GM12878 (cell line): Measurements from ENCODE around the gene ZNF652. TPM values are rescaled to one million over a fixed set of nuclear protein-coding genes. Genes with fewer than 3 reads are reported as not detected.

Experiments used
- ATAC-seq: fragments of 200-7000 bp; cut with Tn5 transposase; 3 replicates; pipeline ENCODE4 v1.9.1; 2020; ENCODE audit warnings: mild to moderate bottlenecking, moderate library complexity
- BruUV-seq: library from RNA; stranded (reverse); fragments of 400-500 nt; replicated peaks from 2 replicates; lab custom pipeline; 2021; lab: Mats Ljungman, UMichigan
- CTCF ChIA-PET: fragments of 300-600 bp; sonication (Branson Sonifier 250); formaldehyde crosslinking; extraction: SDS; loops from one replicate; lab custom pipeline; 2021; ENCODE audit warnings: inconsistent platforms; lab: Yijun Ruan, JAX
- POLR2A ChIA-PET: fragments of 350-600 bp; formaldehyde crosslinking; extraction: SDS; loops from one replicate; lab custom pipeline; 2021; ENCODE audit warnings: inconsistent platforms; lab: Charles Lee
- RAD21 ChIA-PET: fragments of 300-600 bp; sonication (Branson Sonifier 250); formaldehyde crosslinking; loops from one replicate; lab custom pipeline; 2023; ENCODE audit warnings: antibody characterized with exemption; ENCODE audit not compliant: unreplicated experiment; lab: Charles Lee
- SMC1A ChIA-PET: fragments of 300-600 bp; sonication (Branson Sonifier 250); formaldehyde crosslinking; loops from one replicate; lab custom pipeline; 2023; ENCODE audit not compliant: unreplicated experiment, uncharacterized antibody; lab: Charles Lee
- DNase-seq: peaks from one replicate; pipeline ENCODE4 v3.0.0-alpha.2; 2011; ENCODE audit warnings: low read depth, low spot score
- FAIRE-seq: peaks from 3 replicates; lab custom pipeline; 2011; peaks lifted over from hg19 to GRCh38; lab: Jason Lieb, UNC
- H2AFZ ChIP-seq: 2 replicates; pipeline ENCODE4 v1.6.0; 2011; ENCODE audit warnings: low read depth, low read length, control low read depth; ENCODE audit not compliant: control insufficient read depth
- H3K27ac ChIP-seq: 2 replicates; pipeline ENCODE4 v1.5.1; 2011; ENCODE audit warnings: control low read depth; ENCODE audit not compliant: control insufficient read depth, insufficient read depth
- H3K27me3 ChIP-seq, 2 experiments: replicated peaks in 1 of 2; 2 replicates each; pipeline versions ENCODE4 v1.6.0 to v1.6.1; 2011; ENCODE audit warnings: low read length in 1 of 2; ENCODE audit not compliant: control insufficient read depth in 2 of 2, insufficient read depth in 2 of 2
- H3K36me3 ChIP-seq, 2 experiments: 2 replicates each; pipeline ENCODE4 v1.5.1; 2011; ENCODE audit warnings: low read length in 1 of 2; ENCODE audit not compliant: control insufficient read depth in 2 of 2, insufficient read depth in 2 of 2
- H3K4me1 ChIP-seq: 2 replicates; pipeline ENCODE4 v1.6.1; 2011; ENCODE audit warnings: mild to moderate bottlenecking, low read length, moderate library complexity, mixed read lengths; ENCODE audit not compliant: control insufficient read depth, insufficient read depth
- H3K4me2 ChIP-seq: 2 replicates; pipeline ENCODE4 v1.6.0; 2011; ENCODE audit warnings: control low read depth; ENCODE audit not compliant: control insufficient read depth, insufficient read depth
- H3K4me3 ChIP-seq: fragments of 200-600 bp; sonication (generic); 2 replicates; pipeline ENCODE4 v1.5.1; 2016
- H3K79me2 ChIP-seq: 2 replicates; pipeline ENCODE4 v1.6.0; 2011; ENCODE audit warnings: low read length; ENCODE audit not compliant: control insufficient read depth, insufficient read depth
- H3K9ac ChIP-seq: 2 replicates; pipeline ENCODE4 v1.8.0; 2011; ENCODE audit warnings: low read length, control low read depth, mixed read lengths; ENCODE audit not compliant: control insufficient read depth, insufficient read depth
- H3K9me3 ChIP-seq: replicated peaks from 3 replicates; pipeline ENCODE4 v1.5.1; 2011; ENCODE audit warnings: mild to moderate bottlenecking, low read length; ENCODE audit not compliant: control insufficient read depth, insufficient read depth
- H4K20me1 ChIP-seq: 2 replicates; pipeline ENCODE4 v1.6.0; 2011; ENCODE audit not compliant: control insufficient read depth, insufficient read depth
- BRCA1 ChIP-seq: IDR thresholded peaks from 2 replicates; pipeline ENCODE4 v1.6.1; 2011; ENCODE audit warnings: low read depth, low read length, improper control_type of control experiment
- MTA3 ChIP-seq: IDR thresholded peaks from 2 replicates; pipeline ENCODE4 v1.6.1; 2012; ENCODE audit warnings: low read length, inconsistent platforms, borderline replicate concordance
- POLR2A ChIP-seq: IDR thresholded peaks from 2 replicates; pipeline ENCODE4 v1.6.1; 2011; ENCODE audit warnings: low read depth, mild to moderate bottlenecking, low read length
- RFX5 ChIP-seq: IDR thresholded peaks from 2 replicates; pipeline ENCODE4 v1.6.1; 2011; ENCODE audit warnings: low read depth, low read length, improper control_type of control experiment
- SPI1 ChIP-seq: IDR thresholded peaks from 2 replicates; pipeline ENCODE4 v1.6.1; 2011; ENCODE audit warnings: low read depth, mild to moderate bottlenecking, low read length, moderate library complexity, borderline replicate concordance; ENCODE audit not compliant: insufficient read depth
- WGBS: methylation state at CpG from one replicate; pipeline ENCODE4 v1.1.6; 2016; ENCODE audit warnings: low lambda C conversion rate; ENCODE audit not compliant: insufficient replicate concordance, insufficient coverage; ENCODE audit errors: missing lambda C conversion rate; 5-methylcytosine and 5-hydroxymethylcytosine counted together
- in situ Hi-C: fragments of 300-500 bp; cut with MboI; formaldehyde crosslinking; loops from 9 replicates; pipeline ENCODE4 v1.14.3; 2018; ENCODE audit warnings: mixed read lengths
- intact Hi-C: fragments of 100-400 bp; cut with micrococcal nuclease; formaldehyde crosslinking; loops from one replicate; pipeline ENCODE4 v1.14.2; 2022; ENCODE audit not compliant: unreplicated experiment
- polyA plus RNA-seq, 11 experiments: library from polyadenylated mRNA; depleted of rRNA in 4 of 11; unstranded in 6 of 11; stranded (reverse) in 5 of 11; fragments of >200 nt; fragmentation: Nextera tagmentation in 4 of 11; fragmentation: Illumina TruSeq in 1 of 11; extraction: Ambion mirVana in 4 of 11; extraction: Trizol in 1 of 11; gene quantifications; 1 replicate in 1 of 11; 2 replicates in 10 of 11; pipeline versions ENCODE4 v1.2.1 to v1.2.3, GENCODE V29; 2011 to 2016; ENCODE audit warnings: inconsistent platforms in 2 of 11, missing spikeins in 2 of 11, low read depth in 1 of 11
- total RNA-seq, 4 experiments: library from RNA; depleted of rRNA in 3 of 4; stranded (reverse); fragments of >200 nt in 3 of 4; fragmentation: Illumina TruSeq in 1 of 4; extraction: Trizol in 1 of 4; gene quantifications; 2 replicates each; pipeline versions ENCODE4 v1.2.1 to v1.2.3, GENCODE V29; 2013 to 2021
- TF ChIP-seq, protein P1 (sequence below): fragments of 150-350 bp; IDR thresholded peaks from 2 replicates; pipeline ENCODE4 v1.6.1; 2016; ENCODE audit warnings: low read depth, low read length
- TF ChIP-seq, protein P2 (sequence below), 3 experiments: IDR thresholded peaks in 2 of 3; conservative IDR thresholded peaks in 1 of 3; 2 replicates each; pipeline ENCODE4 v1.5.1; 2011; ENCODE audit warnings: low read depth in 3 of 3, low read length in 3 of 3, mild to moderate bottlenecking in 3 of 3, control low read depth in 2 of 3, moderate library complexity in 2 of 3, inconsistent platforms in 1 of 3, mixed read lengths in 1 of 3; ENCODE audit not compliant: control insufficient read depth in 2 of 3, insufficient read depth in 1 of 3; ENCODE audit errors: extremely low read depth in 1 of 3
- TF ChIP-seq, protein P3 (sequence below): fragments of 450-650 bp; IDR thresholded peaks from 2 replicates; pipeline ENCODE4 v1.6.1; 2016; ENCODE audit warnings: mild to moderate bottlenecking, moderate library complexity, borderline replicate concordance

ZNF652 gene
- total and polyA plus RNA-seq, 10 of the 15 experiments (the other 5 are each of a cell fraction or from before 2014, with no cell fraction given) = 3.4 to 13.1 (median 8.7) TPM

DNA sequence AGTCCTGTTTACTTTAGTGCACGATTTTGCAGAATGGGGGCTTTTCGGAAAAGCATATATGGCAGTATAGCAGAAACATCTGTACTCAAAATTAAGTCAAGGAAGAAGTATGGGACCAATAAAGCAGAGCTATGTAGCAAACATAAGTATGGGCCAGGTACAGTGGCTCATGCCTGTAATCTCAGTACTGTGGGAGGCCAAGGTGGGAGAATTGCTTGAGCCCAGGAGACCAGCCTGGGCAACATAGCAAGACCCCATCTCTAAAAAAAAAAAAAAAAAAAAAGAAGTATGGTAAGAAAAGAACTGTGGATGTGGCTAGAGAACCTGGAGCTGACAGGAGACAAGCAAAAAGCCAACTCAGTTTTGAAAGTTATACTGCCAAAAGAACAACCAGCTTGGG, 36.1 kb downstream of the ZNF652 start:
- intact Hi-C loops = no loop called here
- DNase-seq (no peak), ATAC-seq (no peak), FAIRE-seq (no peak)
- ChIA-PET RAD21 (interaction anchor here (0.6 to 0.8 kb wide), 2 partner anchors 42 to 44 kb away, joined by 4 to 5 read pairs; no protein-coding TSS in a partner anchor), CTCF (interaction anchor here (0.8 to 3.4 kb wide), 2 partner anchors 10 to 63 kb away, joined by 4 to 21 read pairs; no protein-coding TSS in a partner anchor), POLR2A (interaction anchor here (0.5 to 1.3 kb wide), 3 partner anchors 16 to 328 kb away, joined by 4 to 5 read pairs (median 4); no protein-coding TSS in a partner anchor), SMC1A (interaction anchor here (0.6 to 3.5 kb wide), 3 partner anchors 10 to 1920 kb away, joined by 3 to 16 read pairs (median 11); no protein-coding TSS in a partner anchor)
- in situ Hi-C loops = no loop called here
- Histone ChIP-seq H3K27me3 (no peaks in the 10 kb centered on the region), H3K4me3 (no peak overlapping the region), H2AFZ (no peak overlapping the region), H3K36me3 (no peaks in the 10 kb centered on the region), H3K79me2 (peaks cover 17% of the 10 kb centered on the region), H3K9ac (no peak overlapping the region), H3K9me3 (peaks cover 2% of the 10 kb centered on the region; the same call in 1 of the 3 replicates), H3K4me2 (no peak overlapping the region), H4K20me1 (no peaks in the 10 kb centered on the region), H3K27ac (no peak overlapping the region), H3K4me1 (peaks cover 13% of the 10 kb centered on the region)
- WGBS = 97% methylated on average over 2 of the region's 2 CpGs
- no TSS peak for BruUV-seq
- TF ChIP-seq, protein P1, sequence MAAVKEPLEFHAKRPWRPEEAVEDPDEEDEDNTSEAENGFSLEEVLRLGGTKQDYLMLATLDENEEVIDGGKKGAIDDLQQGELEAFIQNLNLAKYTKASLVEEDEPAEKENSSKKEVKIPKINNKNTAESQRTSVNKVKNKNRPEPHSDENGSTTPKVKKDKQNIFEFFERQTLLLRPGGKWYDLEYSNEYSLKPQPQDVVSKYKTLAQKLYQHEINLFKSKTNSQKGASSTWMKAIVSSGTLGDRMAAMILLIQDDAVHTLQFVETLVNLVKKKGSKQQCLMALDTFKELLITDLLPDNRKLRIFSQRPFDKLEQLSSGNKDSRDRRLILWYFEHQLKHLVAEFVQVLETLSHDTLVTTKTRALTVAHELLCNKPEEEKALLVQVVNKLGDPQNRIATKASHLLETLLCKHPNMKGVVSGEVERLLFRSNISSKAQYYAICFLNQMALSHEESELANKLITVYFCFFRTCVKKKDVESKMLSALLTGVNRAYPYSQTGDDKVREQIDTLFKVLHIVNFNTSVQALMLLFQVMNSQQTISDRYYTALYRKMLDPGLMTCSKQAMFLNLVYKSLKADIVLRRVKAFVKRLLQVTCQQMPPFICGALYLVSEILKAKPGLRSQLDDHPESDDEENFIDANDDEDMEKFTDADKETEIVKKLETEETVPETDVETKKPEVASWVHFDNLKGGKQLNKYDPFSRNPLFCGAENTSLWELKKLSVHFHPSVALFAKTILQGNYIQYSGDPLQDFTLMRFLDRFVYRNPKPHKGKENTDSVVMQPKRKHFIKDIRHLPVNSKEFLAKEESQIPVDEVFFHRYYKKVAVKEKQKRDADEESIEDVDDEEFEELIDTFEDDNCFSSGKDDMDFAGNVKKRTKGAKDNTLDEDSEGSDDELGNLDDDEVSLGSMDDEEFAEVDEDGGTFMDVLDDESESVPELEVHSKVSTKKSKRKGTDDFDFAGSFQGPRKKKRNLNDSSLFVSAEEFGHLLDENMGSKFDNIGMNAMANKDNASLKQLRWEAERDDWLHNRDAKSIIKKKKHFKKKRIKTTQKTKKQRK = no peak
- TF ChIP-seq, protein P2, sequence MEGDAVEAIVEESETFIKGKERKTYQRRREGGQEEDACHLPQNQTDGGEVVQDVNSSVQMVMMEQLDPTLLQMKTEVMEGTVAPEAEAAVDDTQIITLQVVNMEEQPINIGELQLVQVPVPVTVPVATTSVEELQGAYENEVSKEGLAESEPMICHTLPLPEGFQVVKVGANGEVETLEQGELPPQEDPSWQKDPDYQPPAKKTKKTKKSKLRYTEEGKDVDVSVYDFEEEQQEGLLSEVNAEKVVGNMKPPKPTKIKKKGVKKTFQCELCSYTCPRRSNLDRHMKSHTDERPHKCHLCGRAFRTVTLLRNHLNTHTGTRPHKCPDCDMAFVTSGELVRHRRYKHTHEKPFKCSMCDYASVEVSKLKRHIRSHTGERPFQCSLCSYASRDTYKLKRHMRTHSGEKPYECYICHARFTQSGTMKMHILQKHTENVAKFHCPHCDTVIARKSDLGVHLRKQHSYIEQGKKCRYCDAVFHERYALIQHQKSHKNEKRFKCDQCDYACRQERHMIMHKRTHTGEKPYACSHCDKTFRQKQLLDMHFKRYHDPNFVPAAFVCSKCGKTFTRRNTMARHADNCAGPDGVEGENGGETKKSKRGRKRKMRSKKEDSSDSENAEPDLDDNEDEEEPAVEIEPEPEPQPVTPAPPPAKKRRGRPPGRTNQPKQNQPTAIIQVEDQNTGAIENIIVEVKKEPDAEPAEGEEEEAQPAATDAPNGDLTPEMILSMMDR (IDR thresholded peaks at IDR 0.05 in 2 of 3, conservative IDR thresholded peaks at IDR 0.05 in 1 of 3; ENCODE audit: control insufficient read depth in 2 of 3, extremely low read depth in 1 of 3, insufficient read depth in 1 of 3, low read depth in 3 of 3, low read length in 3 of 3) = no peak
- TF ChIP-seq POLR2A (no peak), RFX5 (no peak), BRCA1 (no peak), SPI1 (no peak), MTA3 (no peak)
- TF ChIP-seq, protein P3, sequence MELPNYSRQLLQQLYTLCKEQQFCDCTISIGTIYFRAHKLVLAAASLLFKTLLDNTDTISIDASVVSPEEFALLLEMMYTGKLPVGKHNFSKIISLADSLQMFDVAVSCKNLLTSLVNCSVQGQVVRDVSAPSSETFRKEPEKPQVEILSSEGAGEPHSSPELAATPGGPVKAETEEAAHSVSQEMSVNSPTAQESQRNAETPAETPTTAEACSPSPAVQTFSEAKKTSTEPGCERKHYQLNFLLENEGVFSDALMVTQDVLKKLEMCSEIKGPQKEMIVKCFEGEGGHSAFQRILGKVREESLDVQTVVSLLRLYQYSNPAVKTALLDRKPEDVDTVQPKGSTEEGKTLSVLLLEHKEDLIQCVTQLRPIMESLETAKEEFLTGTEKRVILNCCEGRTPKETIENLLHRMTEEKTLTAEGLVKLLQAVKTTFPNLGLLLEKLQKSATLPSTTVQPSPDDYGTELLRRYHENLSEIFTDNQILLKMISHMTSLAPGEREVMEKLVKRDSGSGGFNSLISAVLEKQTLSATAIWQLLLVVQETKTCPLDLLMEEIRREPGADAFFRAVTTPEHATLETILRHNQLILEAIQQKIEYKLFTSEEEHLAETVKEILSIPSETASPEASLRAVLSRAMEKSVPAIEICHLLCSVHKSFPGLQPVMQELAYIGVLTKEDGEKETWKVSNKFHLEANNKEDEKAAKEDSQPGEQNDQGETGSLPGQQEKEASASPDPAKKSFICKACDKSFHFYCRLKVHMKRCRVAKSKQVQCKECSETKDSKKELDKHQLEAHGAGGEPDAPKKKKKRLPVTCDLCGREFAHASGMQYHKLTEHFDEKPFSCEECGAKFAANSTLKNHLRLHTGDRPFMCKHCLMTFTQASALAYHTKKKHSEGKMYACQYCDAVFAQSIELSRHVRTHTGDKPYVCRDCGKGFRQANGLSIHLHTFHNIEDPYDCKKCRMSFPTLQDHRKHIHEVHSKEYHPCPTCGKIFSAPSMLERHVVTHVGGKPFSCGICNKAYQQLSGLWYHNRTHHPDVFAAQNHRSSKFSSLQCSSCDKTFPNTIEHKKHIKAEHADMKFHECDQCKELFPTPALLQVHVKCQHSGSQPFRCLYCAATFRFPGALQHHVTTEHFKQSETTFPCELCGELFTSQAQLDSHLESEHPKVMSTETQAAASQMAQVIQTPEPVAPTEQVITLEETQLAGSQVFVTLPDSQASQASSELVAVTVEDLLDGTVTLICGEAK = no peak
